HG02623 (cell line): ENCODE measurements around the gene CSF1R.

Experiments used
- ATAC-seq: cut with Tn5 transposase; IDR thresholded peaks from one replicate; pipeline ENCODE4 v1.9.1; 2021; ENCODE audit warnings: moderate library complexity; ENCODE audit not compliant: unreplicated experiment

The CSF1R gene

DNA sequence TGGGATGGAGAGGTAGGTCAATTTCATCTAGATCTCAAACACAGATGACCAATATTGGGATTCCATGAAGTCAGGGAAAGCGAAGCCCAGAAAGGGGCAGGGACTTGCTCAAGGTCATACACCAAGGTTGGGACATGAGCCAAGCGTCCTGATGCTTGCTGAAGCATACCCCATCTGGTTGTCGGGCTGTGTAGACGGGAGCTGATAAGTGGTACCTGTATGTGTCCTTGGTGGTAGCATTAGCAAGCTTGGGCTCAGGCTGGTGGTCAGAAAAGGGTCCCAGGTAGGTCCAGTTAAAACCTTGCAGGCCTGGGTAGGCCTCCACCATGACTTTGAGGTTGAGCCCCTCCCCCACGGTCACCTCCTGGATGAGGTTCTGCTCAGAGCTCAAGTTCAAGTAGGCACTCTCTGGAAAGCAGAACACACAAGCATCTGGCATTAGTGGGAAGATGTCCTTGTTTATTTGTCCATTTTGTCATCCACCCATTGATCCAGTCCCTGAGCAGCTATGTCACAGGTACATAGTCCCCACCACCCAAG, 13.2 kb downstream of the CSF1R start:
- ATAC-seq: no peak

DNA sequence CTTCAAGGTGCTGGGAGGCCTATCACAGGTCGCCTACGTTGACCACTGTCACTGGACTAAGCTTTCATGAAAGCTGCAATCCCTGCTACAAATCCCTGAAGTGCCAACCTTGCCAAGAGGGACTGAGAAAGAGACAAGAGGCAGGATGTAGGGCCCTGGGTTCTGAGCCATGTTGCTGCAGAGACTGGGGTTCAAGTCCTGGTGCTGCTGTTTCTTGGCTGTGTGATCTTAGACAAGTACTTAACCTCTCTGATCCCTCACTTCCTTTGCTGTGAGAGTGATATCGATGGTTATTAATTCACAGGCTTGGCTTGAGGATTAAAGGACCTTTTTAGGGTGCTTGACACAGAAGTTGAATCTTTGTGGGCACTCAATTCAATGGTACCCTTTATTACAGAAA, 15.5 kb downstream of the CSF1R start:
- ATAC-seq: no peak

DNA sequence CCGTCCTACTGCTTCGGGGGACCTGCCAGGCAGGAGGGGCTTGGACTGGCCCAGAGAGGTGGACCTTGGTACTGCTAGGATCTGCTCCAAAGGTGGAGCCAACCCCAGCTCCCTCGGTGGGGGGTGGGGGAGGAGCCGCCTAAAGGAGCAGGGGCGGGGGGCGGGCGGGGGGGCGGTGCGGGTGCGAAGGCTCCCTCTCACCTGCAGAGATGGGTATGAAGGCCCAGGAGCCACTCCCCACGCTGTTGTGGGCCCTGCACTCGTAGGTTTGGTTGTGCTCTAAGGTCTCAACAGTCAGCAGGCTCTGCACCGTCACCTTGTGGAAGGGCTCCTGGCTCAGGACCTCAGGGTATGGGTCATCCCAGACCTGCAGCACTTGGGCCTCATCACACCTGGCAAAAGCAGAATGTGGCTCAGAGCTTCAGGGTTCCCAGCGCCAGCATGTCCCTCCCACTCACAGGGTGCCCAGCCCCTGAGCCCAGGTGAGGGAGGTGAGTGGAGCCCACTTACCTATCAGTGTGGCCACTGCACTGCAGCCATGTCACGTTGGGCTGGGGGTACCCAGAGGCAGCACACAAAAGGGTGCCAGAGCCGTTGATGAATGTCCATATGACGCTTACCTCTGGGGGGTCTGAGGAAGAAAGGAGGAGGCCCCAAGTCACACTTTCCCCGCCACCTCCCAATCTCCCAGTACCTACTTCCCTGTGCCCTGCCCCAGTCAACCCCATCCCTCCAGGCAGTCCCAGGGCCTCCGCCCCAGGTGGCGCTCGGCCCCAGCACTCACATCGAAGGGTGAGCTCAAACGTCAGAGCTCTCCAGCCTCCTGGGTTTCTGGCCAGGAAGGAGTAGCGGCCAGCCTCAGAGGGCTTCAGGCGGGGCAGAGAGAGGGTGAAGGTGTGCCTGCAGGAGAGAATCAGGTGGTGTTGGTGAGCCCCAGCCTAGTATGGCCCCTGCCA, 16.4 kb downstream of the CSF1R start:
- ATAC-seq: no peak

DNA sequence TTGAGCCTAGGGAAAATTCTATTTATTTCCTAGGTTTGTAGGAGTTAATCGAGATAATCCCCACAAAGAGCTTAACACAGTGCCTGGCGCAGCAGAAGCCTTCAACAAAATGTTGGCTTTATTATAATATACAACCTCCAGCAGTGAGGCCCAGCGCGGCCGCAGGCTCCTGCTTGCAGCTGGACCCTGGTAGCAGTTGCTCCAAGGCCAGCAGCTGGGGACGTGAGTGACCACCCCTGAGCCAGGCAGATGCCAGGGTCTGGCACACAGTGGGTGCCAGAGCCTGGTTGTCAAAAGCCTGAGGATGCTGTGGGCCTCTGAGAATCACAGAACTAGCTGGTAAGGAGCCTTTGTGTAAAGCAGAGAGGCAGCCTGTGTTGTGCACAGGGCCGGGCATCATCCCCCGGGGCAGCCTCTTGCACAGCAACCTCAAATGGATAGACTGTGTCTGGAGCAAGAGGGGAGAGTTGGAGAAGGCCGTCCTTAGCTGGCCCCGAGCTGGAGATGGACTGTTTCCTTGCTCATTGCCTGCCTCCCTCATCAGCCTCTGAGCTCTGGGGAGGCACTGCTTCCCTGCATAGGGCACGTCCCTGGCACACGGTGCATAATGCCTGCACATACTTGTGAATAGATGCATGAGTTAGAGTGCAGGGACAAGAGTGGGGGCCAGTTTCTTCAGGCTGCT, 17.3 kb downstream of the CSF1R start:
- no peak for ATAC-seq

DNA sequence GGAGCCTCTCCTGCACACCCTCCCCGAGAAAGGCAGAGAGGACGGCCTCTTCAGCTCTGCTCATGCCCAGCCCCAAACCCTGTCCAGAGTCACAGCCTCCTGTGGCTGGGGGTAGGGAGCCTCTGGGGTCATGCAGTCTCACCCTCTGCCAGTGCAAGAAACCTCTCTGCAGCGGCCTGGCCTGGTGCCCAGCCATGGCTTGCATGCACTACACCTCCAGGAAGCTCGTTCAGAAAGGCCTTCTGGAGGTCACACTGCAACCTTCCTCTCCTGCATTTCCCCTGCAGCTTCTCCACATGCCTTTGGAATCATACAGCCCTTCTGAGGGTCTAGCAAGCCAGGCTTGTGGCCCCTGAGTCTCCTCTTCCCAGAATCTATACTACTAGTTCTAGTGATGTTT, 17.9 kb downstream of the CSF1R start:
- no peak for ATAC-seq

DNA sequence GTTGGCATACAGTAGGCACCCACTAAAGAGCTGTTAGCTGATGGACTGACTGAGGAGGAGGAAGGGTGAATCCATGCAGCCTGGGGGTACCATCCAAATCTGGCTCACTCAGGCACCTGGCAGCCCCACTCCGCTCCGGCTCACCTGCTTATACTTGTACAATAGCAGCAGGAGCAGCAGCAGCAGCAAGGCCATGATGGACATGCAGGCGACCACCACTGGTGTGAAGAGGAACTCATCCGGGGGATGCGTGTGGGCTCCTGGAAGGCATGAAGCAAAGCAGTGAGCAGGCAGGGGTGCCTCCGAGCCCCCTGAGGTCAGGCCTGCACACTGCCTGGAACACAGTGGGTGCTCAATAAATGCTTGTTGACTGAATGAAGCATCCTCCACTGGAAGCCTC, 18.3 kb downstream of the CSF1R start:
- no peak for ATAC-seq

DNA sequence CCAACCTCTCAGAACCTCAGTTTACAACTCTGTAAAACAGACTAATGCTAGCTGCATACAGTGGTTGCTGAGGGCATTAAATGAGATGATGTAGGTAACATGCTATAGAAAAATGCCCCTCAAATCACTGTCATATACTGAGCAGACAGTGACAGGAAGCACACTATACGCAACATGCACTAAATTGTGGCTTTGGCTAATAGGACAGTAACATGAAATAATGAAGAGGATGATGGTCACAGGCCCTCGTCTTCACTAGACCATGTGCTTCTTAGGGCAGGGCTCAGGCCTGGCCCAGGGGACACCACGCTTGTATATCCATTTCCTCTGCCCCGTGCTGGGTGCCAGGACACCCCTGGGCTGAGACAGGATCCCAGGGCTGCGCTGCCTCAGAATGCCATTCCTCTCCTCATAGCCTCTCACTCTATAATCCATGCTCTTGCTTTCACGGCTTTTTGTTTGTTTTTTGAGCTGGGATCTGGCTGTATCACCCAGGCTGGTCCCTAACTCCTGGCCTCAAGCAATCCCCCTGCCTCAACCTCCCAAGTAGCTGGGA, 18.9 kb downstream of the CSF1R start:
- ATAC-seq: no peak

DNA sequence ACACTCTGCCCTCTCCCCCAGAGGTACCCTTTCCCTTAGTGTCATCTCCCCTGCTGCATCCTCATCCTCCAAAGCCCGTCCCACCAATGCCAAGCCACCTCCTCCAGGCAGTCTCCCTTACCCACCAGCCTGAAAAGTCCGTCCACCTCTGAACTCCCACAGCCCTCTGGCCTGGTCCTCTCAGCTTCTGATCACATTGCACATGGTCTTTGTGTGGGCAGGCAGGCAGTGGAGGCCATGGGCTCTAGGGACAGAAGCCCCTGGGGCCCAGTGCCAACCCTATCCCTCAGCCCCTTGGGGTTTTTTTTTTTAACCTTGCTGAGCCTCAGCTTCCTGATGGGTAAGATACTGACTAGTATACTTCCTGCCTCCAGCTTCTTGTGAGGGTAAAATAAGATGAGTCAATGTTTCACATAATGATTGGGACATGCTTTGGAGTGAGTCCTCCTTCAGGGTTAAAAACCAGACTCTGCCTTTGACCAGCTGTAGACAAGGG, 19.4 kb downstream of the CSF1R start:
- no peak for ATAC-seq

DNA sequence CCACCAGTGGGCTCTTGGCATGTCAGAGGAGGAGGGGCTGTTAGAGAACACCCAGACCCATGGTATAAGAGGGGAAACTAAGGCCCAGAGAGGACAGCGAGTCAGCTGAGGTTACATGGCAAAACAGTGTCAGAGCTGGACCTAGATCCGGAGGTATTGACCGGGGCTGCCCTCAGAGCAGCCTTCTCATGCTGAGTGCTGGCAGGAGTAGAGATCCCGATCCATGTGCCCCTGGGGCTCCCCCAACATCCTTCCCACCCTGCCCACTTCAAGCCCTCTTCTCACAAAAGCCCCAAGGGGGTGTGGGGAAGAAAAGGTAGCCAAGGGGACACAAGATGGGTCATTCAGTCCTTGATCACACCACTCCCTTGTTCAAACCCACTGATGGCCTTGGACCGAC, 19.9 kb downstream of the CSF1R start:
- no peak for ATAC-seq

DNA sequence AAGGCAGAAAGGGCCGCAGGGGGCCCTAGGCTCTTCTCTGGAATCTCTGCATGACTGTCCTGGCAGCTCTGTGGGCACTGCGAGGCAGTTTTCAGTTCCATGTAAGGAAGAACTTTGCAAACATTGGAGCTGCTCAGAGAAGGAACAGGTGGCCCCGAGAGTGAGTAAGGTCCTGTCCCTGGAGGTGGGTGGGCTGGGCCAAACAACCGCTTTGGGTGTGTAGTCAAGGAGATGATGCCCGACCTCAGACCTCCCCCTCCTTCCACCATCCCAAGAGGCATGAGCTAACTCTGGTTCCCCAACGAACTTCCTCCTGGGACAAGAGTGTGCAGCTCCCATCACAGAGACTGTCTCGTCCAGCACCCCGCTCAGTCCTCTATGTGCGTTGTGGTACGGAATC, 20.5 kb downstream of the CSF1R start:
- ATAC-seq: no peak

DNA sequence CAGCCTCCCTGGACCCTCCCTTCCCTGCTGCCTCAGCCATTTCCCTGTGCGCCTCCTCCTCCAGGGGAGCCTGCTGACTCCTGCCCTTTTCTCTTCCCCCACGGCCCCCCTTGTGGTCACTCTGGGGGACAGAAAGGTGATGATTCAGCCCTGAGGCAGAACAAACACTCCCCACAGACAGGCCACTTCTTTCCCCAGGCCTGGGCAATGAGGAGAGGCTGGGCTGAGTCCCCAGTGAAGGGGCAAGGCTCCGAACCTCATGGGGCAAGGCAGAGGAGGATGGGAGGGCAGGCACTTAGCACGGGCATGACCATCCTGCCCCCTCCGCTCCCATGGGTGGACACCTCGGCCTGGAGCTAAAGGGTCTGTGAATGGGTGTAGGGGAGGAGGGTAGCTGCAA, 21.0 kb downstream of the CSF1R start:
- ATAC-seq: no peak

DNA sequence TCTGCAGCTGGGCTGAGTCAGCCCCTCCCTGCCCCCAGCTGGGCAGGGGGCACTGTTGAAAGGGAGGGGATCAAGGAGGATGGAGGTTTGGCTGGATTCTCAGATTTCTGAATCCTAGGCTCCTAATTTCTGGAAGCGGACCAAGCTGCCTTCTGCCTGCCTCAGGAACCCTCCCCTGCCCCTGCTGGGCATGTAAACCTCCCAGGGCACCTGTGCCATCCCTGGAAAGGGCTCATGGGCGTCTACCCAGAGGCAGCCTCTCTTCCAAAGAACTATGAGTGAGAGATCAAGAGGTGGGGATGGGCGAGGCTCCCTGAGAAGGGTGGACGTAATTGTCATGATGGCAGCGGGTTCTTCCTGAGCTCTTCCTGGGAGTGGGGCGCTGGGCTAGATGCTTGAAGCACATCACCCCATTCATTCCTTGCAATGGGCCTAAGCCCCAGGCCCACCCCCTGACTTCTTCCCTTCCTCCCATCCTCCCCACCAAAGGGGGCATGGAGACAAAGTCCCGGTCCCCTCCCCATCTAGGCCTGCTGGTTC, 21.6 kb downstream of the CSF1R start:
- ATAC-seq: no peak

DNA sequence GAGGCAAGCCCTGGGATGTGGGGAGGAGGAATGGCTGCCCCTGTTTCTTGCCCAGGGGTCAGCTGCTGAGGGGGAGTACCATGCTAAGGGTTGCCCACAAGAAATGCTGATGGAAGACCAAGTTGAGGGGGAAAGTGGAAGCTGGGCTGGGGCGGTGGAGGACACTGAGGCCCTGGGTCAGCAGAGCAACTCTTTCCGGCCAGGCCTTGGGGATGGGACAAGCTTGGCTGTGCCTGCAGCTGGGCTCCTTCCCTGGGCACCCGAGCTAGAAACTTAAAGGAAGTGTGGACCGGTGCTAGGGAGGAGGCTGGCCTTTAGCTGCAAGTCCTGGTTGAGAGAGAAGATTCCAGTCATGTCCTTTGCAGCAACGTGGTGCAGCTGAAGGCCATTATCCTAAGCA, 22.7 kb downstream of the CSF1R start:
- no peak for ATAC-seq

DNA sequence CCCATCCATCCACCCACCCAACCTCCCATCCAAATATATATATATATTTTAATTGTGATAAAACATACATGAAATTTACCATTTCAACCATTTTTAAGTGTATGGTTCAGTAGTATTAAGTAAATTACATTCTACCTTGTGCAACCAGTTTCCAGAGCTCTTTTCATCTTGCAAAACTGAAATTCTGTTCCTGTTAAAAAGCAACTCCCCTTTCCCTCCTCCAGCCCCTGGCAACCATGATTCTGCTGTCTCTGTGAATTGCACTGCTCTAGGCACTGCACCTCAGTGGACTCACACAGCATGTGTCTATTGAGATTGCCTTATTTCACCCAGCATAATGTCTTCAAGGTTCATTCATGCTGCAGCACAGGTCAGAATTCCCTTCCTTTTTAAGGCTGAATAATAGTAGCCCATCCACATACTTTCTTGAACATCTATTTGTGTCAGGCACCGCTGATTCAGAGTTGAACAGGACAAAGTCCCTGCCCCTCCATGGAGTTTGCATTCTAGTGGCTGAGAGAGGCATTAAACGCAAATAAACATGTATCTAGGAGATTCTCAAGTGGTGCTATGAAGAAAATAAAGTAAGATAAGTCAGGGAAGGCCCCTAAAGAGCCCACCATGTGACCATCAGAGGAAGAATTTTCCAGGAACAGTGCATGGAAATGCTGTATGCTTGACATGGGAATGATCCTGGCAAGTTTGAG, 24.0 kb downstream of the CSF1R start:
- no peak for ATAC-seq

DNA sequence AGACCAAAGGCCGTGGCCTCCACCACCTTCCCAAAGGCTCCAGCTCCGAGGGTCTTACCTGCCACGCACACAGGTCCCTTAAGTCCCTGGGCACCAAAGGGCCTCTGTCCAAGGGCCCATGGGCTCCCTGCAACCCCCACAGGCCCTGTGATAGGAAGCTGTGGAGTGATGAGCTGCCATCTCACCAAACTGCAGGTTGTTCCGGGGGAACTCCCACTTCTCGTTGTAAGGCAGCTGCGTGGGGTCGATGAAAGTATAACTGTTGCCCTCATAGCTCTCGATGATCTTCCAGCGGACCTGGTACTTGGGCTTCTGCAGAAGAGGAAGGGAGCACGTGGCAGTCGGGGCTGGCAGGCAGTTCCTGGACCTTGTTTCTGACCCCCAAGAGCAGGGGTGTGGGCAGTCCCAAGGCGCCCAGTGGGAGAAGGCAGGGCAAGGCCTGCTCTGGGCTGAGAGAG, 24.8 kb downstream of the CSF1R start:
- ATAC-seq: no peak

DNA sequence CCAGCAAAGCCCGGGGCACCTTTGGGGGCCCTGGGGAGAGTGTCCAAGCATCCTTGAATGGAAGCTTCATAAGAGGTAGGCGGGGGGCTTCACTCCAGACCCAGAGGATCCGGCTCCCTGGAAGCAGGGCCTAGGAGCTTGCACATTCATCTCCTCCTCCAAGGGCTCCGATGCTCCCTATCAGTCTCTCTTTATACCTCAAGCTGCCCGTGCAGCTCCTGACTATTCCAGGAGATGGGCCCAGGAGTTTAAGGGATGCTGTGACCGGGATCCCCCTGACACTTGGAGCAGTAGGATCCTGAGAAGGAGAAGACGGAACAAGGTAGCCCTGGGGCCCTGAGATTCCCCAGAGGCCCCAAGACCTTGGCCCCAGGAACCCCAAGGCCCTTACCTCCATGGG, 25.9 kb downstream of the CSF1R start:
- ATAC-seq: no peak

DNA sequence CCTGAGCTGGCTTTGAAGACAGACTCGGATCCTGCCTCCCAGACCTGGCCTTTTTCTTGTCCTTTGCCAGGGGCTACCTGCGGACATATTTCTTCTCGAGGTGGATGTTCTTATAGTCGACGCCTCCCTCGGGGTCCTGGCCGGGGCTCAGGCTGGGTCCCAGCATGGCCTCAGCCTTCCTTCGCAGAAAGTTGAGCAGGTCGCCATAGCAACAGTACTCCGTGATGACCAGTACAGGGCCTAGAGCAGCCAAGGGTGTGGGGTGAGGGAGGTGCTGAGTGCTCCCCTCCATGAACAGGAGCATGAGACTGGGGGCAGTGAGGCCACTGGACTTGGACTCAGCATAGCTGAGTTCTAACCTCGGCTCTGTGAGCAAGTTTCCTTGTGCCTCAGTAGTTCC, 26.7 kb downstream of the CSF1R start:
- no peak for ATAC-seq

DNA sequence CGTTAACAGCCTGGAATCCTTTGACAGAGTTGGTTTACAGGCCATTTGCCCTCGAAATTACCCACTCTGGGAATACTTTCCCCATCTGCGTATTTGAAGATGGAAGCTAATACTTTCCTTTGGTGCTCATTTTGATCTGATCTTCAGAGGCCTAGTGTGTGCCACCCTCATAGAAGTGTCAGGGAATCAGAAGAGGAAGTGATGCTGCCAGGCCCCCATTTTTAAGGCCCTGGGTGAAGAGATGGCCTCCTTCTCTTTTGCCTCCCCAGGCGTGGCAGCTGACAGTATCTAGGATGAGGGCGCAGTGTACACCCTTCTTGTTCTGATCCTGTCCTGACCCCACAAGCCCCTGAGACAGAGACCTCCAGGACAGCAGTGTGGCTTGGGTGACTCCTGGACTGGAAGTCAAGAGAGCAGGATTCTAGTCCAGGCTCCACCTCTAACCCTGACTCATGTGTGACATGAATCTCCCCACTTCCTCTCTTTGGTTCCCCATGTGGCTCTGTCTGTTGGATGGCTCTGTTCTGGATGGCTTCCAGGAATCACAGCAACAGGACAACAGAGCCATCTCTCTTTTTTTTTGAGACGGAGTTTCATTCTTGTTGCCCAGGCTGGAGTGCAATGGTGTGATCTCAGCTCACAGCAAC, 27.8 kb downstream of the CSF1R start:
- ATAC-seq: no peak

DNA sequence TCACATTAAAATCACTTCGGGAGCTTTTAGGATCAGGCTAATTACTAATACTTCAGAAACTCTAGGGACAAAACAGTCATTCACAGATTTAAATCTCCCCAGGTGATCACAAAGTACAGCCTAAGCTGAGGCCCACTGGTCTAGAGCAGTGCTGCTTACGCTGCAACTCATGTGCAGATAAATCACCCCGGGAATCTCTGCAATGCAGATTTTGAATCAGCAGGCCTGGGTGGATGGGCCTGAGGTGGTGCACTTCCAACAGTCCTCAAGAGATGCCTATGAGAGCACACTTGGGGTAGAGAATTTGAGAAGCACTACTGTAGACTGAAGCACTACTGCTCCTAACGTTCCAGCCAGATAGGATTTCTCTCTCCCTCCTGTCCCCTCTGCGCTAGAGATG, 28.4 kb downstream of the CSF1R start:
- ATAC-seq: no peak

DNA sequence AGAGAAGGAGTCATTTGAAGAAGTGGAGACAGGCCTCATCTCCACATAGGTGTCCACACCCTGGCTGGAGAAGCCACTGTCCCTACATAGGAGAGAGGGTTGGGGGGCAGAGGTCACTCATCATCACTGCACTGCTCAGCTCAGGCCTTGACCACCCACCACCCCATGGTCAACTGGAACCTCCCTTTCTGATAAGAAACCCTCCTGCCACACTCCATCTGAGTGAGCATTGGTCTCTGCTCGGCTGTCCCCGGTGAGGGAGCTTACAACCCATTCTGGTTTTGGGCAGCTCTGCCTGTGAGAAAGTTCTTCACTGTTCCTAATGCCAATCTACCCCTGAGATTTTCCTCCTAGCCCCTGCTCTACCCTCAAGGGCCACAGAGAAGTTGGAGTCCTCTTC, 28.8 kb downstream of the CSF1R start:
- ATAC-seq: no peak
